ENCODE data around the gene KIAA1586.
"Not testable (repeated sequence)": the region's sequence is repeated elsewhere in the genome, so short reads cannot be mapped to it uniquely, and the experiment has no call there.

- not testable (repeated sequence) for TF ChIP-seq POLR2AphosphoS5 (IDR thresholded peaks at IDR 0.05); EP300 (IDR thresholded peaks at IDR 0.05); POLR2A (IDR thresholded peaks at IDR 0.05; ENCODE audit: low read depth)
These were observed 44.1 kb downstream of the KIAA1586 start for GRCh38 chr6:57090458-57091067.

Measured in esophagus muscularis mucosa (tissue), 3 donors.